ENCODE data around the gene DLK1.

Gene DLK1

GRCh38 chr14:100693877-100694578 lies 32.7 kb upstream of the DLK1 start:
- DNase-seq (ENCODE audit: low read depth): no peak

- no peak for DNase-seq (ENCODE audit: low read depth)
These were observed 31.9 kb upstream of the DLK1 start for GRCh38 chr14:100694579-100695422.

- DNase-seq (ENCODE audit: low read depth): no peak
These were observed 31.3 kb upstream of the DLK1 start for GRCh38 chr14:100695423-100695738.

GRCh38 chr14:100696008-100696407 lies 30.7 kb upstream of the DLK1 start:
- DNase-seq (ENCODE audit: low read depth): no peak

- DNase-seq (ENCODE audit: low read depth): no peak
These were observed 30.1 kb upstream of the DLK1 start for GRCh38 chr14:100696590-100696989.

GRCh38 chr14:100698066-100698465 lies 28.6 kb upstream of the DLK1 start:
- no peak for DNase-seq (ENCODE audit: low read depth)

- no peak for DNase-seq (ENCODE audit: low read depth)
These were observed 27.8 kb upstream of the DLK1 start for GRCh38 chr14:100698666-100699448.

GRCh38 chr14:100701314-100701713 lies 25.4 kb upstream of the DLK1 start:
- DNase-seq (ENCODE audit: low read depth): no peak

GRCh38 chr14:100702590-100702989 lies 24.1 kb upstream of the DLK1 start:
- no peak for DNase-seq (ENCODE audit: low read depth)

- DNase-seq (ENCODE audit: low read depth): no peak
These were observed 23.1 kb upstream of the DLK1 start for GRCh38 chr14:100703386-100704220.

- DNase-seq (ENCODE audit: low read depth): no peak
These were observed 20.5 kb upstream of the DLK1 start for GRCh38 chr14:100706200-100706599.

- no peak for DNase-seq (ENCODE audit: low read depth)
These were observed 19.8 kb upstream of the DLK1 start for GRCh38 chr14:100706860-100707259.

GRCh38 chr14:100708425-100709288 lies 18.0 kb upstream of the DLK1 start:
- DNase-seq (ENCODE audit: low read depth): no peak

- DNase-seq (ENCODE audit: low read depth): no peak
These were observed 17.1 kb upstream of the DLK1 start for GRCh38 chr14:100709289-100710284.

GRCh38 chr14:100710391-100710790 lies 16.3 kb upstream of the DLK1 start:
- DNase-seq (ENCODE audit: low read depth): no peak

- no peak for DNase-seq (ENCODE audit: low read depth)
These were observed 15.7 kb upstream of the DLK1 start for GRCh38 chr14:100710826-100711462.

GRCh38 chr14:100711493-100711892 lies 15.2 kb upstream of the DLK1 start:
- no peak for DNase-seq (ENCODE audit: low read depth)

- no peak for DNase-seq (ENCODE audit: low read depth)
These were observed 14.2 kb upstream of the DLK1 start for GRCh38 chr14:100712490-100712889.

GRCh38 chr14:100713705-100714104 lies 13.0 kb upstream of the DLK1 start:
- DNase-seq (ENCODE audit: low read depth): no peak
